Measurements from ENCODE around the gene VAPA. TPM values are rescaled to one million over a fixed set of nuclear protein-coding genes. Genes with fewer than 3 reads are reported as not detected.

The VAPA gene
- polyA plus RNA-seq, 1 experiment = 170 TPM

- TF ChIP-seq CTCF (IDR thresholded peaks at IDR 0.05; ENCODE audit: insufficient read depth, low read depth, low read length) = no peak
- H3K4me3 ChIP-seq (ENCODE audit: low read depth, low read length) = no peak overlapping the region
- no peaks in the 10 kb centered on the region for H3K36me3 ChIP-seq (ENCODE audit: control insufficient read depth, insufficient read depth, low read length)
- POLR2A ChIA-PET = no interaction called here
- no peaks in the 10 kb centered on the region for H3K27me3 ChIP-seq (ENCODE audit: control insufficient read depth, insufficient read depth, low read length)
- CTCF ChIA-PET = interaction anchor here (0.9 to 1.1 kb wide), 2 partner anchors 9 to 11 kb away, joined by 3 read pairs; partner anchors contain the start of gene VAPA
- DNase-seq (ENCODE audit: low read depth) = no peak
These were observed 11.0 kb upstream of the VAPA start for GRCh38 chr18:9902832-9903231.

- ChIA-PET POLR2A (no interaction called here), CTCF (no interaction called here)
- no peak for TF ChIP-seq CTCF (IDR thresholded peaks at IDR 0.05; ENCODE audit: insufficient read depth, low read depth, low read length)
- DNase-seq (ENCODE audit: low read depth) = no peak
- H3K27me3 ChIP-seq (ENCODE audit: control insufficient read depth, insufficient read depth, low read length) = no peaks in the 10 kb centered on the region
- H3K4me3 ChIP-seq (ENCODE audit: low read depth, low read length) = no peak overlapping the region
- H3K36me3 ChIP-seq (ENCODE audit: control insufficient read depth, insufficient read depth, low read length) = no peaks in the 10 kb centered on the region
These were observed 8.4 kb upstream of the VAPA start for GRCh38 chr18:9905401-9905922.

DNA sequence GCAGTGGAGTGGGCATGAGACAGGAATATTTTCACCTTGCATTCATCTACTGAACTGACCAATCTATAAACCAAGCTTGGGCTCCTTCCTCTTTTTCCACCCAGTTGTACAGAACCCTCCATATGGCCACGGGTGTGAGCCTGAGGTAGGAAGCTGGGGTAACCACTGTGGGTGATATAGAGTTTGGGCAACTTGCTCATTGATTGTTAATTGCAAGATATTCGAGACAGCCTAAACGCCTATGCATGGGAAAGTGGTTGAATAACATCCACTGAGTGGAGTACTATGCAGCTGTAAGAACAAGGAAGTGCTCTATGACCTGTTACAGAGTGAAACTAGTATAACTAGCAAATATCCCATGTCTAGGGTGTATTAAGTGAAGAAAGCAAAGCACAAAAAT lies 7.3 kb upstream of the VAPA start:
- POLR2A ChIA-PET = no interaction called here
- CTCF ChIA-PET = interaction anchor here (1.1 kb wide), 1 partner anchor 116 kb away, joined by 3 read pairs; no protein-coding TSS in a partner anchor

GRCh38 chr18:9907867-9908266 lies 5.9 kb upstream of the VAPA start:
- DNase-seq (ENCODE audit: low read depth) = no peak
- POLR2A ChIA-PET = interaction anchor here (0.6 kb wide), 1 partner anchor 39 kb away, joined by 3 read pairs; no protein-coding TSS in a partner anchor
- CTCF ChIA-PET = no interaction called here
- no peaks in the 10 kb centered on the region for H3K36me3 ChIP-seq (ENCODE audit: control insufficient read depth, insufficient read depth, low read length)
- H3K4me3 ChIP-seq (ENCODE audit: low read depth, low read length) = no peak overlapping the region
- H3K27me3 ChIP-seq (ENCODE audit: control insufficient read depth, insufficient read depth, low read length) = no peaks in the 10 kb centered on the region
- no peak for TF ChIP-seq CTCF (IDR thresholded peaks at IDR 0.05; ENCODE audit: insufficient read depth, low read depth, low read length)

More for the DNA sequence above, 7.3 kb upstream of the VAPA start:
- no peaks in the 10 kb centered on the region for H3K27me3 ChIP-seq (ENCODE audit: control insufficient read depth, insufficient read depth, low read length)
- no peak for TF ChIP-seq CTCF (IDR thresholded peaks at IDR 0.05; ENCODE audit: insufficient read depth, low read depth, low read length)
- H3K36me3 ChIP-seq (ENCODE audit: control insufficient read depth, insufficient read depth, low read length) = no peaks in the 10 kb centered on the region
- no peak for DNase-seq (ENCODE audit: low read depth)
- H3K4me3 ChIP-seq (ENCODE audit: low read depth, low read length) = no peak overlapping the region

DNA sequence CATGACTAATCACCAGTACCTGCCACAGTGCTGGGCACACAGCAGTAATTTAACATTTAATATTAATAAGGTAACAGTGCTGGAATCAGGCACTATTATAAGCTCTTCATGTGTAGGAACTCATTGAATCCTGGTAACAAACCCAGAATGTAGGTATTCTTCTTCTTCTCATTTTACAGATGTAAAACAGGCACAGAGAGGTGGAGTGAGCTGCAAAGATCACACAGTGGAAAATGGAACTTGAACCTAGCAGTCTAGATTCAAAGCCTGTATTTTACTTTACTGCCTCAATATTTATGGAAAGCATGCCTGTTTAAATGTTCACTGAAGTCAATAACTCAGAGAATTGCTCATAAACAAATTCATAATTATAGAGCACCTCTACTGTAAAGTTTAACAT lies 3.7 kb upstream of the VAPA start:
- Histone ChIP-seq H3K4me3 (ENCODE audit: low read depth, low read length) (no peak overlapping the region), H3K36me3 (ENCODE audit: control insufficient read depth, insufficient read depth, low read length) (no peaks in the 10 kb centered on the region), H3K27me3 (ENCODE audit: control insufficient read depth, insufficient read depth, low read length) (no peaks in the 10 kb centered on the region)
- POLR2A ChIA-PET = no interaction called here
- no peak for DNase-seq (ENCODE audit: low read depth)
- no peak for TF ChIP-seq CTCF (IDR thresholded peaks at IDR 0.05; ENCODE audit: insufficient read depth, low read depth, low read length)
- CTCF ChIA-PET = no interaction called here
